OCI-LY7 (cell line): Measurements from ENCODE around the gene GRIPAP1. TPM values are rescaled to one million over a fixed set of nuclear protein-coding genes. Genes with fewer than 3 reads are reported as not detected.

Source experiments
- BruUV-seq: library from RNA; stranded (reverse); fragments of 400-500 nt; replicated peaks from 2 replicates; lab custom pipeline; 2021; lab: Mats Ljungman, UMichigan
- CTCF ChIA-PET: fragments of 300-600 bp; sonication (Branson Sonifier 250); formaldehyde crosslinking; loops from one replicate; lab custom pipeline; 2022; ENCODE audit warnings: antibody characterized with exemption; ENCODE audit not compliant: unreplicated experiment; lab: Charles Lee
- POLR2A ChIA-PET: fragments of 300-600 bp; sonication (Branson Sonifier 250); formaldehyde crosslinking; loops from one replicate; lab custom pipeline; 2022; ENCODE audit warnings: antibody characterized with exemption; lab: Charles Lee
- DNase-seq: peaks from one replicate; pipeline ENCODE4 v3.0.0-alpha.2; 2015; ENCODE audit warnings: low spot score
- H2AFZ ChIP-seq: fragments of 200-600 bp; sonication (generic), shearing (Covaris generic); 2 replicates; pipeline ENCODE4 v1.6.1; 2014; ENCODE audit warnings: mild to moderate bottlenecking, antibody characterized with exemption, low read length, moderate library complexity
- H3K27ac ChIP-seq: fragments of 200-600 bp; sonication (generic); 2 replicates; pipeline ENCODE4 v1.5.1; 2014; ENCODE audit warnings: mixed run types, low read depth, mild to moderate bottlenecking, moderate library complexity, low read length, inconsistent platforms; ENCODE audit not compliant: poor library complexity, severe bottlenecking
- H3K36me3 ChIP-seq: fragments of 200-600 bp; sonication (generic); 2 replicates; pipeline ENCODE4 v1.6.1; 2014; ENCODE audit warnings: mild to moderate bottlenecking, antibody characterized with exemption, low read length, moderate library complexity, mixed read lengths; ENCODE audit not compliant: insufficient read depth
- H3K4me1 ChIP-seq: fragments of 200-600 bp; sonication (generic); 2 replicates; pipeline ENCODE4 v1.5.1; 2014; ENCODE audit warnings: mild to moderate bottlenecking, low read length; ENCODE audit not compliant: insufficient read depth, poor library complexity, severe bottlenecking
- H3K4me2 ChIP-seq: fragments of 200-600 bp; sonication (generic); 2 replicates; pipeline ENCODE4 v1.6.1; 2014; ENCODE audit warnings: mild to moderate bottlenecking, low read length
- H3K4me3 ChIP-seq: fragments of 200-600 bp; sonication (generic); 2 replicates; pipeline ENCODE4 v1.5.1; 2014; ENCODE audit warnings: mild to moderate bottlenecking, low read depth, low read length; ENCODE audit not compliant: poor library complexity, severe bottlenecking
- H3K79me2 ChIP-seq: fragments of 200-600 bp; sonication (generic); 2 replicates; pipeline ENCODE4 v1.6.1; 2016; ENCODE audit warnings: low read depth, mild to moderate bottlenecking, low read length, moderate library complexity, mixed read lengths; ENCODE audit not compliant: insufficient read depth
- H3K9me2 ChIP-seq: fragments of 200-600 bp; sonication (generic); 2 replicates; pipeline ENCODE4 v1.6.1; 2016; ENCODE audit warnings: mild to moderate bottlenecking, low read length, mixed read lengths; ENCODE audit not compliant: insufficient read depth
- H3K9me3 ChIP-seq: fragments of 200-600 bp; sonication (generic); 2 replicates; pipeline ENCODE4 v1.6.1; 2014; ENCODE audit warnings: mild to moderate bottlenecking, mixed run types, low read length, mixed read lengths
- H4K20me1 ChIP-seq: fragments of 200-600 bp; sonication (generic); 2 replicates; pipeline ENCODE4 v1.6.1; 2014; ENCODE audit warnings: mild to moderate bottlenecking, antibody characterized with exemption, low read length, moderate library complexity, mixed read lengths; ENCODE audit not compliant: insufficient read depth
- EZH2phosphoT487 ChIP-seq: fragments of 200-600 bp; sonication (generic); IDR thresholded peaks from 2 replicates; pipeline ENCODE4 v1.6.1; 2018; ENCODE audit warnings: low read depth, borderline replicate concordance, mild to moderate bottlenecking, mixed run types, antibody characterized with exemption, low read length, moderate library complexity, mixed read lengths
- intact Hi-C: fragments of 100-400 bp; cut with micrococcal nuclease; formaldehyde crosslinking; loops from one replicate; pipeline ENCODE4 v1.10.0; 2022; ENCODE audit not compliant: unreplicated experiment
- total RNA-seq, 2 experiments: library from RNA; depleted of rRNA in 1 of 2; stranded (reverse); fragments of >200 nt in 1 of 2; shearing (Covaris generic) in 1 of 2; gene quantifications; 2 replicates each; pipeline ENCODE4 v1.2.3, GENCODE V29; 2014 to 2022
- TF ChIP-seq, protein P1 (sequence below): fragments of 200-600 bp; sonication (generic); conservative IDR thresholded peaks from 2 replicates; pipeline ENCODE4 v1.5.1; 2014; ENCODE audit warnings: mild to moderate bottlenecking, antibody characterized with exemption, low read length, moderate library complexity, mixed read lengths

Gene GRIPAP1
- total RNA-seq, 2 experiments from 2014 or later = 27.5 to 95.9 TPM

DNA sequence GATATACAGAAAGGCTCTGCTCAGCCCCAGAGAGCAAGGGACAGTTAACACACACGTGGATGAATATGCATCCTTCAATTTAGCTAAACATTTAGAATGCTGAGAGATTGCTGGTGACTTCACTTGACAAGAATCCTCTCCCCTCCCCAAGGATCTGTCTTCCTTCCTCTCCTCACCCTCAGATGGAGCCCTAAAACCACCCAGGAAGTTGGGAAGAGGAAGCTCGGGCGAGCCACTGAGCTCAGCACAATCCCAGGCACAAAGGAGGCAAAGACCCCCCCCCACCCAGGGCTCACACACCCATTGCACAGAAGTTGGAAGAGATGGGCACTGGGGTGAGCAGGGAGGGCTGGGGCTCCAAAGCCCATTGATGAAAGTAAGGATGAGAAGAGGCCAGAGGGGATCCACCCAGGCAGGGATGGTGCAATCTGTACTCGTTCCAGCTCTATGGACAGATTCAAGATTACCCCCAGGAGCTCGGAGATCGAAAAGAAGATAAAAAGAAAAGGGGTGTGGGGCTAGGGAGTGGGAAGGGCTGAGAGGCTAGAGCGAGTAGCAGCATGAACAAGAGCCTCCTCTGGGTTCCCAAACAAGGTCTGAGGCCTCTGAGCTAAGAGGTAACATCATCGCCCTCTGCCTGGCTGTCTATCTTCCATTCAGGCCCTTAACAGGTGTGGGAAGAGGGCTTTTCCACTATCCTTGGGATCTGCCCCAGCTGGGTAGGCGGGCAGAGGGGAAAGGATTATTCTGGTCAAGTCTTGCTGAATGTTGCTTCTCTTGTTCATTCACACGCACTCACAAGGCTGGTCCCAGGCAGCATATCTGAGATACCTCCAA is 39.9 kb upstream of the GRIPAP1 start:
- peak; percentile 27 for DNase-seq
- peak overlapping the region; percentile 84 for H3K4me3 ChIP-seq
- POLR2A ChIA-PET = interaction anchor here (0.5 to 3.3 kb wide), 6 partner anchors 39 to 126 kb away, joined by 3 to 12 read pairs (median 3); partner anchors contain the start of gene GRIPAP1
- H3K27ac ChIP-seq = peak overlapping the region; percentile 55
- no peaks in the 10 kb centered on the region for H3K9me3 ChIP-seq
- H3K4me2 ChIP-seq = peak overlapping the region; percentile 92
- H3K79me2 ChIP-seq = peaks cover 13% of the 10 kb centered on the region; the same call in 1 of the 2 replicates
- H3K4me1 ChIP-seq = peaks cover 45% of the 10 kb centered on the region
- TF ChIP-seq, protein P1, sequence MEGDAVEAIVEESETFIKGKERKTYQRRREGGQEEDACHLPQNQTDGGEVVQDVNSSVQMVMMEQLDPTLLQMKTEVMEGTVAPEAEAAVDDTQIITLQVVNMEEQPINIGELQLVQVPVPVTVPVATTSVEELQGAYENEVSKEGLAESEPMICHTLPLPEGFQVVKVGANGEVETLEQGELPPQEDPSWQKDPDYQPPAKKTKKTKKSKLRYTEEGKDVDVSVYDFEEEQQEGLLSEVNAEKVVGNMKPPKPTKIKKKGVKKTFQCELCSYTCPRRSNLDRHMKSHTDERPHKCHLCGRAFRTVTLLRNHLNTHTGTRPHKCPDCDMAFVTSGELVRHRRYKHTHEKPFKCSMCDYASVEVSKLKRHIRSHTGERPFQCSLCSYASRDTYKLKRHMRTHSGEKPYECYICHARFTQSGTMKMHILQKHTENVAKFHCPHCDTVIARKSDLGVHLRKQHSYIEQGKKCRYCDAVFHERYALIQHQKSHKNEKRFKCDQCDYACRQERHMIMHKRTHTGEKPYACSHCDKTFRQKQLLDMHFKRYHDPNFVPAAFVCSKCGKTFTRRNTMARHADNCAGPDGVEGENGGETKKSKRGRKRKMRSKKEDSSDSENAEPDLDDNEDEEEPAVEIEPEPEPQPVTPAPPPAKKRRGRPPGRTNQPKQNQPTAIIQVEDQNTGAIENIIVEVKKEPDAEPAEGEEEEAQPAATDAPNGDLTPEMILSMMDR = no peak
- no peak for TF ChIP-seq EZH2phosphoT487
- intact Hi-C loops = loop anchor here (2.0 to 5.0 kb wide), 4 partner anchors 39 to 145 kb away; partner anchors contain the start of genes GRIPAP1, PIM2, PQBP1 and TIMM17B
- H4K20me1 ChIP-seq = no peaks in the 10 kb centered on the region
- H2AFZ ChIP-seq = no peak overlapping the region
- peaks cover 25% of the 10 kb centered on the region for H3K36me3 ChIP-seq
- BruUV-seq = TSS peak; percentile 62
- CTCF ChIA-PET = no interaction called here
- H3K9me2 ChIP-seq = no peaks in the 10 kb centered on the region

DNA sequence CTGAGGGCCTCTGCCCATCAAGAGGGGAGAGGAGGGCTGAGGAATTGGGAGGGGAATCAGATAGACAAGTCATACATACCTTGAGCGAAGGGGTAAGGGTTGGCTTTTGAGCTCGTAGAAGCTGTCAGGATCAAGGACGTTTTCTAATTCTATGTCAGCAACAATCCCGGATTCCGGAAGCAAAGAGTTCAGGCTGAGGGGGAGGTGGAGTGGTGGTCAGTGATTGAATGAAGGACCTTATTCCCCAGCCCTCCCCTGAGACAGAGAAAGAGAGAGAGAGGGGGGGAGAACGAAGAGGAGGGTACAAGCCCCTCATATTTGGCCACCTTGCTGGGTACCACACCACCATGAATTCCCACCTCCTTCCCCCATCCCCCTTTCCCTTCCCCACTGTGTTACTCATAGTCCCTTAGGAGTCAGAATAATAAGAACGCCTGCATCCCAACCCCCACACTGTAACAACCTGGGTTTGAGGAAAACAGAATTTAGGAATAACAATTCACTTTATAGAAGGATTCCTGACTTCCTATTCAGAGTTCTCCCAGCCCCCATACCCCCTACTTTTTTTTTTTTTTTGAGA is 38.4 kb upstream of the GRIPAP1 start:
- Histone ChIP-seq H3K27ac (peak overlapping the region; percentile 64), H3K79me2 (peaks cover 13% of the 10 kb centered on the region; the same call in 1 of the 2 replicates), H3K36me3 (peaks cover 28% of the 10 kb centered on the region), H3K4me1 (peaks cover 45% of the 10 kb centered on the region), H4K20me1 (no peaks in the 10 kb centered on the region), H2AFZ (peak overlapping the region; percentile 11; the same call in 1 of the 2 replicates), H3K4me3 (peak overlapping the region; percentile 59), H3K4me2 (peak overlapping the region; percentile 68), H3K9me3 (no peaks in the 10 kb centered on the region), H3K9me2 (no peaks in the 10 kb centered on the region)
- ChIA-PET POLR2A (interaction anchor here (0.6 to 3.3 kb wide), 3 partner anchors 13 to 78 kb away, joined by 4 to 12 read pairs (median 5); no protein-coding TSS in a partner anchor), CTCF (no interaction called here)
- BruUV-seq = no TSS peak
- DNase-seq = no peak
- no peak for TF ChIP-seq EZH2phosphoT487
- TF ChIP-seq, protein P1 = no peak
- intact Hi-C loops = loop anchor here (5.0 kb wide), 1 partner anchor 143 kb away; the partner anchor contains the start of genes PQBP1 and TIMM17B
